Stimulated activated CD8-positive, alpha-beta memory T cell treated with anti-CD3 and anti-CD28 coated beads, Interleukin-4, amount 100 ng/mL, for 48 hours (primary cell): ENCODE measurements around the gene PTPN1.

Experiments
- DNase-seq: peaks from one replicate; pipeline ENCODE4 v3.0.0-alpha.2; 2020

The PTPN1 gene

DNA sequence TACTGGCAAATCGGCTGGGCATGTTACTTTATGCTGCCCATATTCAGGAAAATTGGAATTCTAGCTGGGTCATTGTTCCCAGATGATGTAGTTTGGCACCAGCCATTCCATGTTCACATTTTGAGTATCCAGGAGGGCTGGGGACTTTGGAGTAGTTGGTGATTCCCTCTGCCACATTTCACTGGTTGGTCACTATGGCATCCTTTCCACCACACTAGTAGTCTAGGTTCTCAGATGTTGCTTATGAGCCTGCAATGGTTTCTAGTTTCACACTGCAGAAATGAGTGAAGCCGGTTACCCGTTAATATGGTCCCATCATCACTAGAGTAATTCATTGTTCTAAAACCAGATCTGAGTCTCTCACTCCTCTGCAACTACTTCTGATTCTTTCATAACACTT is 4.6 kb downstream of the PTPN1 start:
- DNase-seq: no peak

- DNase-seq: peak; percentile 19
Observed at GRCh38 chr20:50515471-50516106, 5.4 kb downstream of the PTPN1 start.

DNA sequence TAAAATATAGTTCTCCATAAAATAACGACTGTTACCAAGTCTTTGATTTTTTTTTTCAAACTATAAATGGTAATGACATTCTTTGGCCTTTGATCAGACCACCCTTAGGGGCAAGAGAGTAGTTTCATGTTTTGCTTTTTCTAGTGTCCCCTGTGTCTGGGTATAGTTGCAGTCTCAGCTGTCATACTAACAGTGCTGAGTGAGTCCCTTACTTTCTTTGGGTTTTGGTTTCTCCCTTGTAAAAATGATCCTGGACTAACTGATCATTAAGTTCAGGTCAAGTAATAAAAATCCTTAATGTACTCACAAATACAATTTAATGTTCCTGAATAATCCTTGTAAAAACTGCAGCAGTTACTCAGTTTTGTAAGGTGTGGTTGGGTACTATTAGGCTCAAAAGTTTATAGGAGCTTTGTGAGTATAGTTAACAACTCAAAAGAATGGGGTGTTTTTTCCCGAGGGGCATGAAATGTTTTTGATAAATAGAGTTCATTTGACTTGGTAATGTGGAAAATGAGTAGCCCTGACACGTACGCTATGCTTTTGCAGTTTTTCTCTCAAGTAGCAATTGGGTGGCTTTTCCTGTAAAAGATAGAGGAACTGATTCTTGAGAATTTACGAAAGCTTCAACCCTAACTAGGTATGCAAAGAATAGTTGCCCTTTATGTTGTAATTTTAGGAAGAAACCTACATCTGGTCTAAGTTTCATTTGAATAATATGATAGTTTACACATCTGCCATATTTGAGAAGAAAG is 6.2 kb downstream of the PTPN1 start:
- DNase-seq: peak; percentile 19

DNA sequence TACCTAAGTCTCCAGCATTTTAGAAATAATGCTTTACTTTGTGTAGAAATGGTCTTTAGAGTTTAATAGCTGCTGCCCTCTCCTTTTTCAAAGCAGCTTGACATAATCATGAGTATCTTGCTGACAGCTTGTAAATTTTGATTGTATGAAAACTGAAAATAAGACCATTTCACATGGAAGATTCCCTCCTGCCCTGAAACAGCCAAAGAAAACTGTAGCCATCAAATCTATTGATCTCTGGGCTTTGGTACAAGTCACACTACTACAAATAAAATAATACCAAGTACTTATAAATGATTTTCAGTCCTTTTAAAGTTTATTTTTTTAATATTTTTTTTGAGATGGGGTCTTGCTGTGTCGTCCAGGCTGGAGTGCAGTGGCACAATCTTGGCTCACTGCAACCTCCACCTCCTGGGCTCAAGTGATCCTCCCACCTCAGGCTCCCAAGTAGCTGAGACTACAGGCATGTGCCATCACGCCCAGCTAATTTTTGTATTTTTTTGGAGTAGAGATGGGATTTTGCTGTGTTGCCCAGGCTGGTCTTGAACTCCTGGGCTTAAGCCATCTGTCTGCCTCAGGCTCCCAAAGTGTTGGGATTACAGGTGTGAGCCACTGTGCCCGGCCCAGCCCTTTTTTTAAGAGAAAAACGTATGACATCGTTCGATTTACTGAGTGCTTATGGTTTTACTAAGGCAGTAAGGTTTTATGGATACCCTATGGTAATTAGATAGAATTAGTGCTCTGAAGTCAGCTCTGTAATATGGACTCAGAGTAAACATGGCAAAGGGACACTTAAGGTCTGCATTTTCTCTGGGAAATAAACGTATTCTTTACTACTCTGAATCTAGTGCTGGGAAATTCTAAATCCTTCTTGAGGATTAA is 7.0 kb downstream of the PTPN1 start:
- DNase-seq: peak; percentile 19

- peak; percentile 33 for DNase-seq
Observed at GRCh38 chr20:50517817-50518154, 7.6 kb downstream of the PTPN1 start.

- DNase-seq: no peak
Observed at GRCh38 chr20:50518270-50518721, 8.1 kb downstream of the PTPN1 start.

- peak; percentile 36 for DNase-seq
Observed at GRCh38 chr20:50519036-50519762, 9.0 kb downstream of the PTPN1 start.

DNA sequence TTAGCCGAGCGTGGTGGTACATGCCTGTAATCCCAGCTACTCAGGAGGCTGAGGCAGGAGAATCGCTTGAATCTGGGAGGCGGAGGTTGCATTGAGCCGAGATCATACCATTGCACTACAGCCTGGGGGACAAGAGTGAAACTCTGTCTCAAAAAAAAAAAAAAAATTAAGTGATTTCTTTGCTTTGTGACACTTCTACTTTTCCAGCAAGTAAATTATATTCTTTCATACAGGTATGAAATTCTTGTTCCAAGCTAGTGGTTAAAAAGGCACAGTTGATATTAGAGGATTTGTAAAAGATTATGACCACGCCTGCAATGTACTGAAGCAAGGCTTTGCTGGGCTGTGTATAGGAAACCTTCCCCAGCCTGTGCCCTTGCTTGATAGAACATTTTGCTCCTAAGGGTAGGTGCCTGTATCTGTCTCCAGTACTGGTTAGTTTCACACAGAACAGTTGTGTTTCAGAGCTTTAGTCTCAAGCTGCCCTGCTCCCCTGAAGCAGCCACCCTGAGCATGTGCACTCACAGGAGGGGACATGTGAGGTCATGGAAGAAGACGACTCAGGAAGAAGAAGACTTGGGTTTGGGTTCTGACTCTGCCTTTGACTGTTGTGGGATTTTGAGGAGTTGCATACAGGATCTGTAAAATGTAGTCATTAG is 10.2 kb downstream of the PTPN1 start:
- peak; percentile 65 for DNase-seq

DNA sequence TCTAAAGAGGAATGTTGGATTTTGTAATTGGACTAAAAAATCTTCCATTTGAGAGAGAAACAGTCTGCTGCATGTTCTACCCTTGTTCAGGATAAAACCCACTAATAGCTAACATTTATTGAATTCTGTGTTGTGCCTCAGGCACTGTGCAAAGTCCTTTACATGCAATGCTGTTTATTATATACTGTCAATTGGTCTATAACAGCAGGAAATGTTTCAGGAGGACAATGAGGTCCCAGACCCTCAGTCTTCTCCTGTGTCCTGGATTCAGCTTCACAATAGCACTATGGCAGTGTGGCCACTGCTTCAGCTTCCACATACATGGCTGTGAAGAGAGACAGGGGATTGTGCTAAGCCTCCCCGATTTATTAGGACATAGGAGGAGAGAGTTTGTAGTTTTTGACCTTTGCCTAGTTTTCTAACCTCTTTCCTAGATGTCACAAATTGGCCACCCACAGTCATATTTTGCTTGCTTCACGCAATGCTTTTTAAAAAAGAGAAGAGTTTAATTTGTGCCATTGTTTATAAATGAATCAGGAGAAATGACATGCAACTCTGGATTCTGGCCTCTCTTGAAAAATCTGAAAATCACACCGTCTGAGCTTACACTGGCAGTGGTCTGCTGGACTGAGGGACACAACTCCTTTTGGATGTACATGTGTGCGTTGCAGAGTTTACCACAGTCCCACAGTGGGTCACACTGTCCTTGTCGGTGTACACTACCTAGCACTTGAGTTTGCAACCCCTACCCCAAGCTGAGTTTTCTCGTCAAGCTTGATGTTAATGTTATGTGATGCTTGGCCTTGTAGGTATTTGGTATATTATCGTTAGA is 11.3 kb downstream of the PTPN1 start:
- peak; percentile 17 for DNase-seq

- no peak for DNase-seq
Observed at GRCh38 chr20:50522053-50522674, 12.0 kb downstream of the PTPN1 start.

DNA sequence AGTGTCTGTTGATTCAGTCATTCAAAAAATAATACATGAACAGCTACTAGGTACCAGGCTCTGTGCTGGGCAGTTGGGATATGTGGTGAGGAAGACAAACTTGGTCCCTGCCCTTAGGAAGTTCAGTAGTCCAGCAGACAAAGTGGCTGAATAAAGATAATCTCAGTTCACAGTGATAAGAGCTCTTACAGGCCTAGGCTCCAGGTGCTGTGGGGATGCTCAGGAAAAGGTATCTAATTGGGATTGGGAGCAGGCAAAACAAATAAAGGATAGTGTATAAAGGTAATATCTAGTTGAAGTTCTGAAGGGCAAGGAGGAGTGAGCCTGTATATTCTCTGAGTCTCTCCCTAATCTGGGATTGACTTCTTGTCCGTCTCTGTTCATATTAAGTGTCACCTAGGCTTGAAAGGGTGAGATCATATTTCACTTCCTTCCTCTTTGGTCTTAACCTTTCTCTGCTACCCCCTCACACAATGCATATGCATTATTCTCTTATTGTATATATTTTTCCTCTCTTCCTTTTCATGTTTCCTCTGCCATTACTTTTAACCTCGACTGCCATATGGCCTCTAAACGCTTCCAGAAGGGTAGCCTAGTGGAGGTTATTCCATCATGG is 13.5 kb downstream of the PTPN1 start:
- DNase-seq: peak; percentile 8

DNA sequence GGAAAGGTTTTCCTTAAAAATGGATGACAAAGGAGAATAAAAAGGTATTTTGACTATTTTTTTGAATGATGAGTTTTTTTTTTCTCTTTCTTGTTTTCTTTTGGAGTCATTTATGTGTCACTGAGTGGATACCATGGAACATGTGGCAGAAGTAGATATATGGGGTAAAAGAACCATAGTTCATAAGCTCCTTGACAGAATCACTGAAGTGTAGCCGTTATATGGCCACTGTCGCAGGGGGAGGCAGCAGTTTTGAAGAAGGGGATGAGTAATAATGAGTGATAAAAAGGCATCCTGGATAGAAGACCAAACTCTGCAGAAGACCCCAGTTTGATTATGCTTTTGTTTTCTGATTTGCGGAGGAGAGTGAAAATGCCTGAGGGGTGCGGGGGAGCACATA is 15.5 kb downstream of the PTPN1 start:
- DNase-seq: peak; percentile 11

DNA sequence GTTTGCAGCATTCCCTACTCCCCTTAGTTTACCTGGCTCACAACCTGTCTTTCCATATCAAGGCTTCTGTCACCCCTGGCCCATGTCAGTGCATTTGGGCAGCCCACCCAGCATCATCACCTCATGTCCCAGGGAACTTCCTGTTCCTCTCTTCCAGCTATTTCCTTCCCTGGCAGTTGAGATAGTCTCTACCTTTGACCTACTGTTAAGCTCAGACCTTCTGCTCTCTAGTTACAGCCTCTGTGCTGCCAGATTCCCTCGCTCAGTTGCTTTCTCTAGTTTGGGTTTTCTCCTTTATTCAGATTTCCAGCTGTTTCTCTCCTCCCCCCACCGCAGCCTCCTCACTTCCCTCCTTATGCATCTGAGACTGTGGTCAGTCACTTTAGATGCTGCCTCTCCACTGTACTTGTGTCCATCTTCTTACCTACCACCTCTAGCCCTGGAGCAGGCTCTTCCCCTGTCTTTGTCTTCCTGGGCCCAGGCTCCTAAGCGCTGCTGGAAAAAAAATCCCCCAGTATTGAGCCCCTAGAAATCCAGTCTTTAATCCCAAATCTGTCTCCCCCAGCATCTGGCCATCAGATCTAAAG is 16.3 kb downstream of the PTPN1 start:
- no peak for DNase-seq

DNA sequence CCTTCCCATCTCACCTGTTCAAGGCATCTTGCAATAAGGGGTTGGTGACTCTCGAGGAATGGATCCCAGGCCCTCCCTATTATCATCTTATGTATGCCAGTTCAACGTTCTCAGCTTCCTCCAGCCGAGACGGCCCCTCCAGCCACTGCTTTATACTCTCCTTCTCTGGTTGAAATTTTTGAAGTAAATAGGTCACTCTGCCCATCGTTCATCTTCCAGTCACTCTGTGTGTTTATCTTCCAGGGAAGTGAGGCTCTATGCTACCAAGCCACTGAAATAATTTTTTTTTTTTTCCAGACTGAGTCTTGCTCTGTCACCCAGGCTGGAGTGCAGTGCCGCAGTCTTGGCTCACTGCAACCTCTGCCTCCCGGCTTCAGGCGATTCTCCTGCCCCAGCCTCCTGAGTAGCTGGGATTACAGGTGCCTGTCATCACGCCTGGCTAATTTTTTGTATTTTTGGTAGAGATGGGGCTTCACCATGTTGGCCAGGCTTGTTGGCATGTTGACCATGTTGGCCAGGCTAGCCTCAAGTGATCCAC is 17.0 kb downstream of the PTPN1 start:
- no peak for DNase-seq

GRCh38 chr20:50528129-50528528 is 17.9 kb downstream of the PTPN1 start:
- DNase-seq: no peak

- DNase-seq: no peak
Observed at GRCh38 chr20:50528804-50529351, 18.7 kb downstream of the PTPN1 start.

DNA sequence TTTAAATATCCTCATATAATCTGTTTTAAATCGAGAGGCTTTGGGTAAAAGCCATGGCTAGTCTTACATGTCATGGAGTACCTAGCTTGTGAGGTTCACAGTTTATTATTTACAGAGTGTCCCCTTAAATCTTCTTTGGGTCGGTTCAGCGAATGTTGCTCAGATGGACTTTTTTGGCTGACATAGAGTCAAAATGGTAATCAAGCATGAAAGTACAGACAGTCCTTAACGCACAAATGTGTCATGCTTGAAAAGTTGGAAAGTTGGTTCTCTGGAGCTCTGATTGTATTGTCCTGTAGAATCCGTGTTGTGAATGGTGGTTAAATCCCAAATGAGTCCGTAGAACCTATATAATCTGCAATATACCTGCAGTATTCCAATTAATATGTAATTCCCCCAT is 22.0 kb downstream of the PTPN1 start:
- no peak for DNase-seq

GRCh38 chr20:50533061-50533460 is 22.9 kb downstream of the PTPN1 start:
- DNase-seq: no peak

DNA sequence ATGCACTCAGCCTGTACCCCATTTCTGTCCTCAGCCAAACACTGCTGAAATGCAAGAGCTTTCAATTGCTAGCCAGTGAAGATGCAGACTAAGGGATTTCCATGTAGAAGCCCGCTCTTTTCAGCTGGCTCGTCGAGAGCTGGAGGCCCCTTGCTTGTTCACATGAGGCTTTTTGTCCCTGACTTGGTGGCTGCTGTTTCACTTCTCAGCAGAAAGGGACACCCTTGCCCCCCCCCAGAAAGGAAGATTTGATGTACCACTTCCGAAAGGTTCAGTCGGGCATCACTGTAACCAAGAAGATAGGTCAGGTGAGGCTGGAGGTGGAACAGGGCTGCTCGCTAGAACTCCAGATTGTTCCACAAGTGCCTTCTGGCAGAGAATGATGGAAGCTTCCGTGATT is 23.3 kb downstream of the PTPN1 start:
- no peak for DNase-seq

- no peak for DNase-seq
Observed at GRCh38 chr20:50534567-50534966, 24.4 kb downstream of the PTPN1 start.
